ENCODE measurements around the gene TRABD2B.

The TRABD2B gene

GRCh38 chr1:48018799-48019198 lies 21.6 kb upstream of the TRABD2B start:
- Histone ChIP-seq H4K20me1 (ENCODE audit: low read depth, low read length) (no peaks in the 10 kb centered on the region), H3K9ac (ENCODE audit: low read length) (no peak overlapping the region), H3K9me3 (ENCODE audit: insufficient read depth, low read length) (no peaks in the 10 kb centered on the region), H3K9me2 (replicated peaks; ENCODE audit: insufficient read depth, low read length) (no peaks in the 10 kb centered on the region), H3K4me2 (ENCODE audit: low read depth, low read length, poor library complexity, severe bottlenecking) (no peak overlapping the region), H3K27ac (ENCODE audit: low read depth, low read length) (no peak overlapping the region), H3K79me2 (ENCODE audit: insufficient read depth, low read length) (no peaks in the 10 kb centered on the region), H3K27me3 (ENCODE audit: low read length) (no peaks in the 10 kb centered on the region), H2AFZ (ENCODE audit: low read depth, low read length, severe bottlenecking) (no peak overlapping the region), H3F3A (ENCODE audit: insufficient read depth) (no peaks in the 10 kb centered on the region), H3K4me3 (ENCODE audit: insufficient read depth, low read length, poor library complexity, severe bottlenecking) (no peak overlapping the region), H3K36me3 (ENCODE audit: low read length) (no peaks in the 10 kb centered on the region)
- no peak for TF ChIP-seq CTCF (IDR thresholded peaks at IDR 0.05; ENCODE audit: insufficient read depth, low read length, poor library complexity, severe bottlenecking)
- TF ChIP-seq EZH2phosphoT487 (conservative IDR thresholded peaks at IDR 0.05; ENCODE audit: low read length), result no peak

GRCh38 chr1:48017716-48018115 lies 20.5 kb upstream of the TRABD2B start:
- H3K36me3 ChIP-seq (ENCODE audit: low read length), result no peaks in the 10 kb centered on the region
- no peak overlapping the region for H3K4me3 ChIP-seq (ENCODE audit: insufficient read depth, low read length, poor library complexity, severe bottlenecking)
- no peak overlapping the region for H3K27ac ChIP-seq (ENCODE audit: low read depth, low read length)
- no peaks in the 10 kb centered on the region for H3K79me2 ChIP-seq (ENCODE audit: insufficient read depth, low read length)
- H4K20me1 ChIP-seq (ENCODE audit: low read depth, low read length), result no peaks in the 10 kb centered on the region
- TF ChIP-seq EZH2phosphoT487 (conservative IDR thresholded peaks at IDR 0.05; ENCODE audit: low read length), result no peak
- no peak for TF ChIP-seq CTCF (IDR thresholded peaks at IDR 0.05; ENCODE audit: insufficient read depth, low read length, poor library complexity, severe bottlenecking)
- H3K4me2 ChIP-seq (ENCODE audit: low read depth, low read length, poor library complexity, severe bottlenecking), result no peak overlapping the region
- H2AFZ ChIP-seq (ENCODE audit: low read depth, low read length, severe bottlenecking), result no peak overlapping the region
- no peaks in the 10 kb centered on the region for H3F3A ChIP-seq (ENCODE audit: insufficient read depth)
- no peaks in the 10 kb centered on the region for H3K27me3 ChIP-seq (ENCODE audit: low read length)
- H3K9ac ChIP-seq (ENCODE audit: low read length), result no peak overlapping the region
- H3K9me2 ChIP-seq (replicated peaks; ENCODE audit: insufficient read depth, low read length), result no peaks in the 10 kb centered on the region
- no peaks in the 10 kb centered on the region for H3K9me3 ChIP-seq (ENCODE audit: insufficient read depth, low read length)

- Histone ChIP-seq H3K4me3 (ENCODE audit: insufficient read depth, low read length, poor library complexity, severe bottlenecking) (no peak overlapping the region), H3K9ac (ENCODE audit: low read length) (no peak overlapping the region), H3F3A (ENCODE audit: insufficient read depth) (no peaks in the 10 kb centered on the region), H3K36me3 (ENCODE audit: low read length) (no peaks in the 10 kb centered on the region), H4K20me1 (ENCODE audit: low read depth, low read length) (no peaks in the 10 kb centered on the region), H3K79me2 (ENCODE audit: insufficient read depth, low read length) (no peaks in the 10 kb centered on the region), H3K9me2 (replicated peaks; ENCODE audit: insufficient read depth, low read length) (no peaks in the 10 kb centered on the region), H2AFZ (ENCODE audit: low read depth, low read length, severe bottlenecking) (no peak overlapping the region), H3K4me2 (ENCODE audit: low read depth, low read length, poor library complexity, severe bottlenecking) (no peak overlapping the region), H3K27ac (ENCODE audit: low read depth, low read length) (no peak overlapping the region), H3K27me3 (ENCODE audit: low read length) (no peaks in the 10 kb centered on the region), H3K9me3 (ENCODE audit: insufficient read depth, low read length) (no peaks in the 10 kb centered on the region)
- no peak for TF ChIP-seq EZH2phosphoT487 (conservative IDR thresholded peaks at IDR 0.05; ENCODE audit: low read length)
Measured at GRCh38 chr1:48016515-48016914, 19.3 kb upstream of the TRABD2B start.

- TF ChIP-seq CTCF (IDR thresholded peaks at IDR 0.05; ENCODE audit: insufficient read depth, low read length, poor library complexity, severe bottlenecking), result no peak
- no peak for TF ChIP-seq EZH2phosphoT487 (conservative IDR thresholded peaks at IDR 0.05; ENCODE audit: low read length)
- Histone ChIP-seq H3K36me3 (ENCODE audit: low read length) (no peaks in the 10 kb centered on the region), H3K27ac (ENCODE audit: low read depth, low read length) (no peak overlapping the region), H4K20me1 (ENCODE audit: low read depth, low read length) (no peaks in the 10 kb centered on the region), H3K79me2 (ENCODE audit: insufficient read depth, low read length) (no peaks in the 10 kb centered on the region), H3K9me2 (replicated peaks; ENCODE audit: insufficient read depth, low read length) (no peaks in the 10 kb centered on the region), H3K27me3 (ENCODE audit: low read length) (no peaks in the 10 kb centered on the region), H3K4me2 (ENCODE audit: low read depth, low read length, poor library complexity, severe bottlenecking) (no peak overlapping the region), H2AFZ (ENCODE audit: low read depth, low read length, severe bottlenecking) (no peak overlapping the region), H3K9ac (ENCODE audit: low read length) (no peak overlapping the region), H3K9me3 (ENCODE audit: insufficient read depth, low read length) (no peaks in the 10 kb centered on the region), H3K4me3 (ENCODE audit: insufficient read depth, low read length, poor library complexity, severe bottlenecking) (no peak overlapping the region), H3F3A (ENCODE audit: insufficient read depth) (no peaks in the 10 kb centered on the region)
Measured at GRCh38 chr1:48013270-48013669, 16.1 kb upstream of the TRABD2B start.
